GM12801 (cell line): Measurements from ENCODE around the gene LECT2.

Source experiments
- TF ChIP-seq, protein P1 (sequence below): IDR thresholded peaks from one replicate; pipeline ENCODE4 v1.5.1; 2011; ENCODE audit warnings: control low read depth; ENCODE audit not compliant: insufficient read length; ENCODE audit errors: extremely low read depth

Gene LECT2

DNA sequence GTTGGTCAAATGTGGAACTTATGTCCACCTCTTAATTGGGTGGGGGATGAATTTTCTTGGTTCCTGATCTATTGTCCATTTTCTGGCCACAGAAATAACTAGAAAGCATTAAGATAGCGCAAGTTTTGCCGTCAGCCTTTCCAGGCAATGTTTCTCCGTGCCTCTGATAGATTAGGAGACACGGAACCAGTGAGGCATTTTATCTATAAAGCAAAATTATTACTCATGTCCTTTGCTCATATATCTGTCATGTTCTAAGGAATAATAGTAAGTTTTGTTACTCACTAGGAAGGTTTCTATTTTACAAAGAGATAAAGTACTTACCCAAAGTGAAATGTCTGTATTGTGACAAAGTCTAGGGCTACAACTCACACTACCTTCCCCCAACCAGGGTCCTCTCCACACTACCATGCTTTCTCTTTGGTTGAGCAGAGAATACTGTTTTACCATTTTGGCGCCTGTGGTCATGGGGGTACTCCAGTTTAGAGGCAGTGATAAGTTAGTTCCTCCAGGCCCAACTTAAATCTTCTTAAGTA is 39.2 kb downstream of the LECT2 start:
- TF ChIP-seq, protein P1, sequence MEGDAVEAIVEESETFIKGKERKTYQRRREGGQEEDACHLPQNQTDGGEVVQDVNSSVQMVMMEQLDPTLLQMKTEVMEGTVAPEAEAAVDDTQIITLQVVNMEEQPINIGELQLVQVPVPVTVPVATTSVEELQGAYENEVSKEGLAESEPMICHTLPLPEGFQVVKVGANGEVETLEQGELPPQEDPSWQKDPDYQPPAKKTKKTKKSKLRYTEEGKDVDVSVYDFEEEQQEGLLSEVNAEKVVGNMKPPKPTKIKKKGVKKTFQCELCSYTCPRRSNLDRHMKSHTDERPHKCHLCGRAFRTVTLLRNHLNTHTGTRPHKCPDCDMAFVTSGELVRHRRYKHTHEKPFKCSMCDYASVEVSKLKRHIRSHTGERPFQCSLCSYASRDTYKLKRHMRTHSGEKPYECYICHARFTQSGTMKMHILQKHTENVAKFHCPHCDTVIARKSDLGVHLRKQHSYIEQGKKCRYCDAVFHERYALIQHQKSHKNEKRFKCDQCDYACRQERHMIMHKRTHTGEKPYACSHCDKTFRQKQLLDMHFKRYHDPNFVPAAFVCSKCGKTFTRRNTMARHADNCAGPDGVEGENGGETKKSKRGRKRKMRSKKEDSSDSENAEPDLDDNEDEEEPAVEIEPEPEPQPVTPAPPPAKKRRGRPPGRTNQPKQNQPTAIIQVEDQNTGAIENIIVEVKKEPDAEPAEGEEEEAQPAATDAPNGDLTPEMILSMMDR = no peak

GRCh38 chr5:135913713-135914626 is 40.8 kb downstream of the LECT2 start:
- TF ChIP-seq, protein P1 = no peak

DNA sequence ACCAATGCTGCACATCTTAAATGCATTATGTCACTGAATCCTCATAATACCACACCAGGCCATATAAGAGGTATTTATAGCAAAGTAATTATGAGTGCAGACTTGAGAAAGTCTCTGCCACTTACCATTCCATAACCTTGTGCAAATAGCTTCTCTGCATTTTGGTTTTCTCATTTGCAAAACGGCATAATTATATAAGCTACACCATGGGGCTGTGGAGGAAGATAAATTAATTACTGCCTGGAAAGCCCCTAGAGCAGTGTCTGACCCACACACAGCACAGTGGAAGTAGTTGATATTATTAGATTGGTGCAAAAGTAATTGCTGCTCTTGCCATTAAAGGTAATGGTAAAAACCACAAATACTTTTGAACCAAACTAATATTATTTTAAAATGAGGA is 49.6 kb downstream of the LECT2 start:
- TF ChIP-seq, protein P1 = no peak

DNA sequence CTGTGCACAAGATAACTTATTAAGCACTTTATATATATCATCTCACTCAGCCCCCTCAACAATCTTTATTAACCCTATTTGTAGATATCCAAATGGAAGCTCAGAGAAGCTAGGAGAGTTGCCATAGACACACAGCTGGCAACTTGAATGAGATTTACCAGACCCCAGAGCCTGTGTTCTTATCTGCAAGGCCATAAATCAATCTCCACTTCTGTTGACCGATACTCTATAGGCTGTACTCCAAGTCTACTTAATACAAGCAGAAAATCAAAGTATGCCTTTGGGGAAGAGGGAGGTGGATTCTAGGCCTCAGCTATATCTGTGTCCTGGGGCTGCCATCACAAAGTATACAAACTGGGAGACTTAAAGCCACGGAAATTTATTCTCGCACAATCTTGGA is 53.1 kb downstream of the LECT2 start:
- TF ChIP-seq, protein P1 = no peak

DNA sequence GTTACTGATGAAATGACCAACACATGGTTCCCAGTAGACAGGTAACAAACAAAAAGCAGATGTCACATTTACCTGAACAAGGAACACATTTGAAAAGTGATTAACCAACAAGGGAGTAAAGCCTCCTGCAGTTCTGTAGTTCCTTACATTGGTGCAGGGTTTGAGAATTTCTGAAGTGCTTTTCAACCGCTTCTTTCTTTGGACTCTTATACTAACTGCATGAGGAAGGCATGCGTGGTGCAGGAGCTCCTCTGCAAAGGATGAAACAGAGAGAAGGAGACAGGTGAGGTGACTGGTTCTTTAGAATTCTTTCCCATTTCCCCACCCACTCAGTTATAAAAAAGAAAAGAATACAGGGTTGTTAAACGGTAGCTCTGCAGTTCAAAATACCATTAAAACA is 54.5 kb downstream of the LECT2 start:
- TF ChIP-seq, protein P1 = no peak

- TF ChIP-seq, protein P1 = no peak
Measured at GRCh38 chr5:135898651-135899050, 56.1 kb downstream of the LECT2 start.
